Measurements from ENCODE around the gene GRK5.

GRK5 gene

GRCh38 chr10:119443970-119444660, 236.7 kb downstream of the GRK5 start:
- no peak for DNase-seq (ENCODE audit: low read depth)

GRCh38 chr10:119444866-119445265, 237.5 kb downstream of the GRK5 start:
- DNase-seq (ENCODE audit: low read depth) = no peak

- DNase-seq (ENCODE audit: low read depth) = peak; percentile 76
Measured at GRCh38 chr10:119445311-119445934, 238.1 kb downstream of the GRK5 start.

GRCh38 chr10:119445935-119446317, 238.6 kb downstream of the GRK5 start:
- DNase-seq (ENCODE audit: low read depth) = no peak

GRCh38 chr10:119446441-119447277, 239.3 kb downstream of the GRK5 start:
- no peak for DNase-seq (ENCODE audit: low read depth)

GRCh38 chr10:119447421-119447820, 240.1 kb downstream of the GRK5 start:
- no peak for DNase-seq (ENCODE audit: low read depth)

- DNase-seq (ENCODE audit: low read depth) = no peak
Measured at GRCh38 chr10:119447823-119448546, 240.6 kb downstream of the GRK5 start.

- no peak for DNase-seq (ENCODE audit: low read depth)
Measured at GRCh38 chr10:119448628-119449584, 241.5 kb downstream of the GRK5 start.

GRCh38 chr10:119449760-119450461, 242.5 kb downstream of the GRK5 start:
- no peak for DNase-seq (ENCODE audit: low read depth)

- no peak for DNase-seq (ENCODE audit: low read depth)
Measured at GRCh38 chr10:119450606-119451299, 243.4 kb downstream of the GRK5 start.

- DNase-seq (ENCODE audit: low read depth) = no peak
Measured at GRCh38 chr10:119451300-119451896, 244.0 kb downstream of the GRK5 start.

GRCh38 chr10:119452396-119452795, 245.0 kb downstream of the GRK5 start:
- DNase-seq (ENCODE audit: low read depth) = no peak

- DNase-seq (ENCODE audit: low read depth) = no peak
Measured at GRCh38 chr10:119453313-119453712, 245.9 kb downstream of the GRK5 start.

- DNase-seq (ENCODE audit: low read depth) = no peak
Measured at GRCh38 chr10:119454316-119454715, 246.9 kb downstream of the GRK5 start.

- no peak for DNase-seq (ENCODE audit: low read depth)
Measured at GRCh38 chr10:119454990-119455389, 247.6 kb downstream of the GRK5 start.

GRCh38 chr10:119455609-119456434, 248.5 kb downstream of the GRK5 start:
- no peak for DNase-seq (ENCODE audit: low read depth)

- no peak for DNase-seq (ENCODE audit: low read depth)
Measured at GRCh38 chr10:119456435-119456810, 249.1 kb downstream of the GRK5 start.

GRCh38 chr10:119457966-119458766, 250.8 kb downstream of the GRK5 start:
- no peak for DNase-seq (ENCODE audit: low read depth)

All from stimulated activated CD8-positive, alpha-beta memory T cell treated with anti-CD3 and anti-CD28 coated beads, Interleukin-15, amount 100 ng/mL, for 1 hour (primary cell).